ENCODE measurements around the gene LRRC15. TPM values are rescaled to one million over a fixed set of nuclear protein-coding genes. Genes with fewer than 3 reads are reported as not detected.

The LRRC15 gene
- total RNA-seq, 1 donor from 2014 or later = not detected

- no peak for DNase-seq (ENCODE audit: low read depth)
- H3K4me3 ChIP-seq (ENCODE audit: low read depth, low read length) = no peak overlapping the region
- no peak for TF ChIP-seq CTCF (conservative IDR thresholded peaks at IDR 0.05; ENCODE audit: low read depth, low read length)
These were observed 31.8 kb upstream of the LRRC15 start for GRCh38 chr3:194401346-194401745.

GRCh38 chr3:194399874-194400411, 30.4 kb upstream of the LRRC15 start:
- DNase-seq (ENCODE audit: low read depth) = no peak
- no peak for TF ChIP-seq CTCF (conservative IDR thresholded peaks at IDR 0.05; ENCODE audit: low read depth, low read length)
- H3K4me3 ChIP-seq (ENCODE audit: low read depth, low read length) = no peak overlapping the region

GRCh38 chr3:194399166-194399565, 29.6 kb upstream of the LRRC15 start, which contains the start of gene GP5:
GP5 (minus strand) TSS chr3:194399266; CDS start chr3:194398282, 984 bp downstream.
- no peak within 1 kb of the TSS for H3K4me3 ChIP-seq (ENCODE audit: low read depth, low read length)
- DNase-seq (ENCODE audit: low read depth) = no peak
- TF ChIP-seq CTCF (conservative IDR thresholded peaks at IDR 0.05; ENCODE audit: low read depth, low read length) = no peak

- TF ChIP-seq CTCF (conservative IDR thresholded peaks at IDR 0.05; ENCODE audit: low read depth, low read length) = no peak
- no peak overlapping the region for H3K4me3 ChIP-seq (ENCODE audit: low read depth, low read length)
- no peak for DNase-seq (ENCODE audit: low read depth)
These were observed 28.3 kb upstream of the LRRC15 start for GRCh38 chr3:194397757-194398312.

- TF ChIP-seq CTCF (conservative IDR thresholded peaks at IDR 0.05; ENCODE audit: low read depth, low read length) = no peak
- DNase-seq (ENCODE audit: low read depth) = no peak
- no peak overlapping the region for H3K4me3 ChIP-seq (ENCODE audit: low read depth, low read length)
These were observed 27.6 kb upstream of the LRRC15 start for GRCh38 chr3:194396859-194397756.

GRCh38 chr3:194396539-194396858, 27.0 kb upstream of the LRRC15 start:
- TF ChIP-seq CTCF (conservative IDR thresholded peaks at IDR 0.05; ENCODE audit: low read depth, low read length) = no peak
- H3K4me3 ChIP-seq (ENCODE audit: low read depth, low read length) = peak overlapping the region; percentile 32
- no peak for DNase-seq (ENCODE audit: low read depth)

All from epithelial cell of proximal tubule (primary cell).